DND-41 (cell line): ENCODE results near the gene METTL25.

Experiments used
- ATAC-seq: fragments of 200-7000 bp; cut with Tn5 transposase; 3 replicates; pipeline ENCODE4 v1.9.1; 2021; ENCODE audit warnings: low read depth; ENCODE audit not compliant: insufficient read depth
- DNase-seq: peaks from one replicate; pipeline ENCODE4 v3.0.0-alpha.2; 2020
- H2AFZ ChIP-seq: 2 replicates; pipeline ENCODE4 v1.6.0; 2012; ENCODE audit warnings: low read depth, low read length
- H3K27ac ChIP-seq: 2 replicates; pipeline ENCODE4 v1.5.1; 2012; ENCODE audit warnings: low read length, inconsistent platforms
- H3K27me3 ChIP-seq: fragments of 200-600 bp; sonication (generic); 2 replicates; pipeline ENCODE4 v1.6.0; 2012; ENCODE audit warnings: low read length, mild to moderate bottlenecking, inconsistent platforms; ENCODE audit not compliant: insufficient read depth, poor library complexity
- H3K36me3 ChIP-seq: 2 replicates; pipeline ENCODE4 v1.5.1; 2012; ENCODE audit warnings: low read length, inconsistent platforms; ENCODE audit not compliant: insufficient read depth
- H3K4me1 ChIP-seq: 2 replicates; pipeline ENCODE4 v1.5.1; 2012; ENCODE audit warnings: mild to moderate bottlenecking, low read length; ENCODE audit not compliant: insufficient read depth
- H3K4me2 ChIP-seq: 2 replicates; pipeline ENCODE4 v1.6.0; 2012; ENCODE audit warnings: mild to moderate bottlenecking, moderate library complexity, low read length, inconsistent platforms; ENCODE audit not compliant: insufficient read depth
- H3K4me3 ChIP-seq, 2 experiments: fragments of 200-600 bp in 1 of 2; shearing (Covaris generic) in 1 of 2; 2 replicates each; pipeline ENCODE4 v1.5.1; 2012 to 2016; ENCODE audit warnings: inconsistent platforms in 2 of 2, low read length in 2 of 2, mild to moderate bottlenecking in 2 of 2, low read depth in 1 of 2, moderate library complexity in 1 of 2
- H3K79me2 ChIP-seq: 2 replicates; pipeline ENCODE4 v1.6.0; 2012; ENCODE audit warnings: low read length, inconsistent platforms; ENCODE audit not compliant: insufficient read depth
- H3K9ac ChIP-seq: 2 replicates; pipeline ENCODE4 v1.6.0; 2012; ENCODE audit warnings: low read depth, mild to moderate bottlenecking, inconsistent platforms, low read length, moderate library complexity
- H3K9me3 ChIP-seq: 2 replicates; pipeline ENCODE4 v1.5.1; 2012; ENCODE audit warnings: low read length, moderate library complexity, mild to moderate bottlenecking, inconsistent platforms; ENCODE audit not compliant: insufficient read depth, severe bottlenecking
- H4K20me1 ChIP-seq: 2 replicates; pipeline ENCODE4 v1.6.0; 2012; ENCODE audit warnings: low read length; ENCODE audit not compliant: insufficient read depth
- CTCF ChIP-seq: IDR thresholded peaks from 2 replicates; pipeline ENCODE4 v1.5.1; 2012; ENCODE audit warnings: borderline replicate concordance, low read length, moderate library complexity, mild to moderate bottlenecking; ENCODE audit not compliant: poor library complexity, severe bottlenecking; ENCODE audit errors: extremely low read depth
- EZH2 ChIP-seq: IDR thresholded peaks from 3 replicates; pipeline ENCODE4 v1.6.1; 2012; ENCODE audit warnings: borderline replicate concordance, low read depth, mild to moderate bottlenecking, moderate library complexity, low read length, inconsistent platforms; ENCODE audit not compliant: severe bottlenecking

METTL25 gene

GRCh38 chr12:82474798-82475184 lies 116.5 kb downstream of the METTL25 start:
- H3K4me1 ChIP-seq: no peaks in the 10 kb centered on the region
- H3K9me3 ChIP-seq: no peaks in the 10 kb centered on the region
- H3K27me3 ChIP-seq: no peaks in the 10 kb centered on the region
- H3K4me2 ChIP-seq: no peak overlapping the region
- H3K9ac ChIP-seq: no peak overlapping the region
- no peaks in the 10 kb centered on the region for H3K79me2 ChIP-seq
- no peak overlapping the region for H3K4me3 ChIP-seq
- TF ChIP-seq CTCF: no peak
- TF ChIP-seq EZH2: no peak
- no peak overlapping the region for H2AFZ ChIP-seq
- ATAC-seq (no peak), DNase-seq (no peak)
- peaks cover 4% of the 10 kb centered on the region; the same call in 1 of the 2 replicates for H3K36me3 ChIP-seq
- H4K20me1 ChIP-seq: no peaks in the 10 kb centered on the region
- H3K27ac ChIP-seq: no peak overlapping the region

GRCh38 chr12:82475211-82475610 lies 116.9 kb downstream of the METTL25 start:
- Histone ChIP-seq H3K36me3 (peaks cover 4% of the 10 kb centered on the region; the same call in 1 of the 2 replicates), H3K27ac (no peak overlapping the region), H3K27me3 (no peaks in the 10 kb centered on the region), H2AFZ (no peak overlapping the region), H3K4me2 (no peak overlapping the region), H3K79me2 (no peaks in the 10 kb centered on the region), H3K4me1 (no peaks in the 10 kb centered on the region), H3K9me3 (no peaks in the 10 kb centered on the region), H3K4me3 (no peak overlapping the region), H3K9ac (no peak overlapping the region), H4K20me1 (no peaks in the 10 kb centered on the region)
- ATAC-seq: no peak
- no peak for TF ChIP-seq CTCF
- no peak for TF ChIP-seq EZH2
- DNase-seq: no peak

GRCh38 chr12:82476511-82476910 lies 118.2 kb downstream of the METTL25 start:
- TF ChIP-seq CTCF (no peak), EZH2 (no peak)
- H3K36me3 ChIP-seq: peaks cover 4% of the 10 kb centered on the region; the same call in 1 of the 2 replicates
- no peak overlapping the region for H3K4me3 ChIP-seq
- H4K20me1 ChIP-seq: no peaks in the 10 kb centered on the region
- H3K9me3 ChIP-seq: no peaks in the 10 kb centered on the region
- no peaks in the 10 kb centered on the region for H3K27me3 ChIP-seq
- no peaks in the 10 kb centered on the region for H3K79me2 ChIP-seq
- no peak overlapping the region for H3K9ac ChIP-seq
- H3K27ac ChIP-seq: no peak overlapping the region
- H2AFZ ChIP-seq: no peak overlapping the region
- ATAC-seq (no peak), DNase-seq (no peak)
- H3K4me2 ChIP-seq: no peak overlapping the region
- H3K4me1 ChIP-seq: no peaks in the 10 kb centered on the region

GRCh38 chr12:82479511-82479910 lies 121.2 kb downstream of the METTL25 start:
- Histone ChIP-seq H4K20me1 (no peaks in the 10 kb centered on the region), H3K27me3 (no peaks in the 10 kb centered on the region), H3K4me3 (no peak overlapping the region), H3K79me2 (no peaks in the 10 kb centered on the region), H3K36me3 (no peaks in the 10 kb centered on the region), H3K9me3 (no peaks in the 10 kb centered on the region), H3K4me1 (no peaks in the 10 kb centered on the region), H3K27ac (no peak overlapping the region), H3K9ac (no peak overlapping the region), H2AFZ (no peak overlapping the region), H3K4me2 (no peak overlapping the region)
- no peak for TF ChIP-seq EZH2
- no peak for TF ChIP-seq CTCF
- ATAC-seq (no peak), DNase-seq (no peak)
